Gastrocnemius medialis (tissue), 4 donors: ENCODE data around the gene OR2J2. TPM values are rescaled to one million over a fixed set of nuclear protein-coding genes. Genes with fewer than 3 reads are reported as not detected.
"Not testable (repeated sequence)": the region's sequence is repeated elsewhere in the genome, so short reads cannot be mapped to it uniquely, and the experiment has no call there.

ENCODE experiments used
- ATAC-seq, 2 donors: fragments of 150-250 bp; one replicate each; pipeline ENCODE4 v1.9.1; 2016
- DNase-seq, 2 donors: peaks; one replicate each; pipeline ENCODE4 v3.0.0-alpha.2; 2019
- H3K27ac ChIP-seq, 4 donors: fragments of 200-600 bp; sonication (generic); 1 replicate in 1 of 4; 2 replicates in 3 of 4; pipeline ENCODE4 v1.5.1; 2016 to 2018; ENCODE audit warnings: mild to moderate bottlenecking in 2 of 4, moderate library complexity in 1 of 4
- H3K27me3 ChIP-seq, 3 donors: fragments of 200-600 bp; sonication (generic) in 2 of 3; 1 replicate in 1 of 3; 2 replicates in 2 of 3; pipeline versions ENCODE4 v1.5.1 to v1.6.0; 2016 to 2019; ENCODE audit warnings: mild to moderate bottlenecking in 1 of 3, moderate library complexity in 1 of 3
- H3K36me3 ChIP-seq, 2 donors: fragments of 200-600 bp; sonication (generic) in 1 of 2; one replicate each; pipeline ENCODE4 v1.5.1; 2017 to 2018
- H3K4me1 ChIP-seq, 2 donors: fragments of 200-600 bp; sonication (generic) in 1 of 2; one replicate each; pipeline ENCODE4 v1.5.1; 2016 to 2017; ENCODE audit warnings: mild to moderate bottlenecking in 2 of 2
- H3K4me3 ChIP-seq, 4 donors: fragments of 200-600 bp; sonication (generic) in 3 of 4; 1 replicate in 1 of 4; 2 replicates in 3 of 4; pipeline ENCODE4 v1.5.1; 2016 to 2019; ENCODE audit warnings: mild to moderate bottlenecking in 2 of 4
- H3K9me3 ChIP-seq, 3 donors: fragments of 200-600 bp; sonication (generic) in 2 of 3; 1 replicate in 1 of 3; 2 replicates in 2 of 3; pipeline ENCODE4 v1.5.1; 2016 to 2019
- POLR2A ChIP-seq, 2 donors: fragments of 450-650 bp; IDR thresholded peaks; one replicate each; pipeline ENCODE4 v1.6.1; 2017; ENCODE audit warnings: antibody characterized with exemption in 2 of 2, mild to moderate bottlenecking in 2 of 2, moderate library complexity in 2 of 2
- in situ Hi-C, 4 donors: fragments of 200-750 bp; cut with MboI; loops; one replicate each; pipeline versions ENCODE4 v1.15.0 to v1.8.0; 2017; ENCODE audit warnings: low sequenced_read_pairs in 4 of 4
- intact Hi-C: fragments of 100-400 bp; cut with DNase I; formaldehyde crosslinking; loops from one replicate; pipeline ENCODE4 v1.15.1; 2023; ENCODE audit warnings: low total_unique reads
- total RNA-seq, 4 donors: library from RNA; depleted of rRNA; stranded (reverse); fragments of >200 nt; gene quantifications; one replicate each; pipeline versions ENCODE4 v1.1.0 to v1.2.3, GENCODE V29; 2016
- TF ChIP-seq, protein P1 (sequence below), 5 experiments: fragments of 450-650 bp in 3 of 5; fragments of 200-600 bp in 2 of 5; sonication (generic) in 2 of 5; IDR thresholded peaks in 4 of 5; conservative IDR thresholded peaks in 1 of 5; 1 replicate in 4 of 5; 2 replicates in 1 of 5; pipeline ENCODE4 v1.5.1; 2016 to 2019; ENCODE audit warnings: antibody characterized with exemption in 5 of 5, mild to moderate bottlenecking in 3 of 5, moderate library complexity in 3 of 5

Gene OR2J2
- total RNA-seq: not detected

DNA sequence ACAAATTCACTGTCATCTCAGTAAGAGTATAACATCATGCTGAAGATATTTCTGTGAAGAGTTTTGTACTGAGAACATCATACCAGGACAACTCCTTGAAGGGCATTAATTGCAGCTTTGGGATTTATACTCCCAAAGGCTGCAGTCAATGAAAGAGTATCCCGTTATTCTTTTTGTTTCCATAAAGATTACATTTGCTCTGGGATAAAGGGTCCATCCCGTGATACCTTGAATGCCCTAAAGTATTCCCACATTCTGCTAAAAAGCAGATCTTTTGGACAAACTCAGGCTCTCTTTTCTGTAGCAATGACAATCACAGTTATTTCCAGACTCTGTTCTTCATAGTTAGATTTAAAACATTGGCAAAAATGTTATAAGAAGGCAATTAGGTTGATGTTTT, at the start of gene OR2J2:
TSS of gene OR2J2 (plus strand) at position 301 of the 400 bp plus-strand sequence. CDS start 2,729 bp downstream, outside the sequence.
- H3K27ac ChIP-seq, H3K4me3 ChIP-seq, H3K9me3 ChIP-seq: not testable (repeated sequence)

DNA sequence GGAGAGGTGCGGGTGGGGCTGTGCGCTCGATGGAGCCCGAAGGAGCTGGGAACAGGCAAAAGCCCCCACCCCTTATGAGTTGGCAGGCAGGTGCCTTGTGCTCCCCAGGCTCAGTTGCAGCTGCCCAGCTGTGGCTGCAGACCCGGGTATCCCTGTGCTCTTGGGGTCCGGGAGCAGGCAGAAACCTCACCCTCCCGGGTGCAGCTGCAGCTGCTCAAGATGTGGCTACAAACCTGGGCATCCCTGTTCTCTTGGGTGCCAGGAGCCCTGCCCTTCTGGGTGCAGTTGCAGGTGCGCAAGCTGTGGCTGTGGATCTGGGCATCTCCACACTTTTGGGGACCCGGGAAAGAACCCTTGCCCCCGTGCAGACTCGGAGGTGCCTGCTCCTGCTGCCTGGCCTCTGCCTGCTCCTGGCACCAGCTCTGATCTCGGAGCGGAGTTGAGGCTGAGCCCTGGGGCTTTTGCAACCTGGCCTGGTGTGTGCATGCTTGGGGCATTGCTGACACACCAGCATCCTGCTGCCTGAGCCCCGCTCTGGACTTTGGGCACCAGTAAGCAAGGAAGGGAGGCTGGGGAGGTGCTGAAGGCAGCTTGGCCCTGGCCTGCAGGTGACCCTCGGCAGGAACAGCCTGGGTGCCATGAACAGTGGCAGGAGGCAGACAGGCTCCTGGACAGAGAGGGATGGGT, 41.2 kb upstream of the OR2J2 start:
- Histone ChIP-seq H3K36me3 (no peaks in the 10 kb centered on the region), H3K27ac (no peak overlapping the region), H3K4me3 (no peak overlapping the region), H3K9me3 (no peaks in the 10 kb centered on the region), H3K27me3 (no peaks in the 10 kb centered on the region), H3K4me1 (no peaks in the 10 kb centered on the region)
- DNase-seq: no peak
- intact Hi-C loops (no loop called here), in situ Hi-C loops (no loop called here)
- TF ChIP-seq, protein P1, sequence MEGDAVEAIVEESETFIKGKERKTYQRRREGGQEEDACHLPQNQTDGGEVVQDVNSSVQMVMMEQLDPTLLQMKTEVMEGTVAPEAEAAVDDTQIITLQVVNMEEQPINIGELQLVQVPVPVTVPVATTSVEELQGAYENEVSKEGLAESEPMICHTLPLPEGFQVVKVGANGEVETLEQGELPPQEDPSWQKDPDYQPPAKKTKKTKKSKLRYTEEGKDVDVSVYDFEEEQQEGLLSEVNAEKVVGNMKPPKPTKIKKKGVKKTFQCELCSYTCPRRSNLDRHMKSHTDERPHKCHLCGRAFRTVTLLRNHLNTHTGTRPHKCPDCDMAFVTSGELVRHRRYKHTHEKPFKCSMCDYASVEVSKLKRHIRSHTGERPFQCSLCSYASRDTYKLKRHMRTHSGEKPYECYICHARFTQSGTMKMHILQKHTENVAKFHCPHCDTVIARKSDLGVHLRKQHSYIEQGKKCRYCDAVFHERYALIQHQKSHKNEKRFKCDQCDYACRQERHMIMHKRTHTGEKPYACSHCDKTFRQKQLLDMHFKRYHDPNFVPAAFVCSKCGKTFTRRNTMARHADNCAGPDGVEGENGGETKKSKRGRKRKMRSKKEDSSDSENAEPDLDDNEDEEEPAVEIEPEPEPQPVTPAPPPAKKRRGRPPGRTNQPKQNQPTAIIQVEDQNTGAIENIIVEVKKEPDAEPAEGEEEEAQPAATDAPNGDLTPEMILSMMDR (IDR thresholded peaks at IDR 0.05 in 4 of 5, conservative IDR thresholded peaks at IDR 0.05 in 1 of 5): no peak
- ATAC-seq: no peak

More for the DNA sequence above, at the start of gene OR2J2:
- ATAC-seq, H3K27me3 ChIP-seq, intact Hi-C loops, in situ Hi-C loops, H3K36me3 ChIP-seq, DNase-seq, H3K4me1 ChIP-seq: not testable (repeated sequence)

DNA sequence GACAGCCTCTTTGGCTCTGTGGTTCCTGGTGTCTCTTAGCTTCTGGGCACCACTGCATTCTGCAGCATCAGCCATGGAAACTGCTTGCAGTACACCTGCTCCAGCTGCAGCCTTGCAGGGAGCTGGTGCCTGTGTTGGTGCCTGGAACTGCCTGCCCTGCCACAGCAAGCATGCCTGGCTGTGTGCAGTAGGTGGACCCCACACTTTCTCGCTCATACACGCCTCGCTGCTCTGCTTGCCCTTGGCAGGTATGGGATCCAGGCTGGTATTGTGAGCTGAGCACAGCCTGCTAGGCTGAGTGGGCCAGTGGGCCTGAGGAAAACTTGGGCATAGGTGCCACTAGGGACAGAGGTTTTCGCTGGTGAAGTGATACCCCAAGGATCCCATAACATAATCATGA, 40.1 kb upstream of the OR2J2 start:
- no peaks in the 10 kb centered on the region for H3K36me3 ChIP-seq
- TF ChIP-seq, protein P1 (IDR thresholded peaks at IDR 0.05 in 4 of 5, conservative IDR thresholded peaks at IDR 0.05 in 1 of 5): no peak
- no peak for TF ChIP-seq POLR2A (IDR thresholded peaks at IDR 0.05)
- H3K4me1 ChIP-seq: no peaks in the 10 kb centered on the region
- H3K9me3 ChIP-seq: no peaks in the 10 kb centered on the region
- in situ Hi-C loops (no loop called here), intact Hi-C loops (no loop called here)
- ATAC-seq (no peak), DNase-seq (no peak)
- no peak overlapping the region for H3K4me3 ChIP-seq
- H3K27me3 ChIP-seq: no peaks in the 10 kb centered on the region
- H3K27ac ChIP-seq: no peak overlapping the region

DNA sequence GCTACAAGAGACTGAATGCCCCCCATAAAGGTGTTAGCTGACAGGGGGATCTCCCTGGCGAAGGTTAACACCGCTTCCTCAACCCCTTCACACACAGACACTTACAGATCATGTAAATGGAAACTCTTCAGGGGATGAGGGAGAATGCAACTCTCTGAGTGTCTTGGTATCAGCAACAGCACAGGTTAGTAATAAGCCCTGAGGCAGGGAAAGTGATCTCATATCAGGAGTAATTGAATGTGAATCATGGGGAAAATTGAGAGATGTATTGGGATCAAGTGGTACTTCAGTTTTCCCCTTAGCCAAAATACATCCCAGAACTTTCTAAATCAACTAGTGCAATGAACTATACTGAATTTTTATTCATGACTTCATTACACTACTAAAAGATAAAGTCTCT, 39.0 kb upstream of the OR2J2 start:
- H3K27ac ChIP-seq: no peak overlapping the region
- ATAC-seq (no peak), DNase-seq (no peak)
- no peak for TF ChIP-seq POLR2A (IDR thresholded peaks at IDR 0.05)
- TF ChIP-seq, protein P1 (IDR thresholded peaks at IDR 0.05 in 4 of 5, conservative IDR thresholded peaks at IDR 0.05 in 1 of 5): no peak
- in situ Hi-C loops (no loop called here), intact Hi-C loops (no loop called here)
- H3K27me3 ChIP-seq: no peaks in the 10 kb centered on the region
- H3K4me1 ChIP-seq: no peaks in the 10 kb centered on the region
- H3K36me3 ChIP-seq: no peaks in the 10 kb centered on the region
- no peaks in the 10 kb centered on the region for H3K9me3 ChIP-seq
- no peak overlapping the region for H3K4me3 ChIP-seq

DNA sequence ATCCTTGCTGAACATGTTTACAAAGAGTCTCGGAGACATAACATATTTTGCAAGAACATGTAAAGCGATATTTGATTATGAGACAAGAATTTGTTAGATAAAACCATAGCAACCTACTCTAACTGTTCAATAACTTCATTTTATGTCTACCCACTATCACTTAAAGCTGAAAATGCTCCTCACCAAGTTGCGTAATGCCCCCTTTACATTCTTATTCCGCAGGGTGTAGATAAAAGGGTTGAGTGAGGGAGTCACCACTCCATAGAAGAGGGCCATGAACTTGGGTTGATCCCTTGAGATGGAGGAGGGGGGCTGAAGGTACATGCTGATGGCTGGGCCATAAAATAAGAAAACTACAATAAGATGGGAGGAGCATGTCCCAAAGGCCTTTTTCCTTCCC, 33.0 kb upstream of the OR2J2 start:
- no peak for ATAC-seq
- TF ChIP-seq, protein P1 (IDR thresholded peaks at IDR 0.05 in 4 of 5, conservative IDR thresholded peaks at IDR 0.05 in 1 of 5): no peak
- TF ChIP-seq POLR2A (IDR thresholded peaks at IDR 0.05): no peak
- in situ Hi-C loops (no loop called here), intact Hi-C loops (no loop called here)
- no peak overlapping the region for H3K27ac ChIP-seq
- H3K27me3 ChIP-seq: no peaks in the 10 kb centered on the region
- H3K9me3 ChIP-seq: no peaks in the 10 kb centered on the region
- no peak for DNase-seq
- no peaks in the 10 kb centered on the region for H3K4me1 ChIP-seq
- no peak overlapping the region for H3K4me3 ChIP-seq
- no peaks in the 10 kb centered on the region for H3K36me3 ChIP-seq
